M059J (cell line): ENCODE results near the gene CLNK. TPM values are rescaled to one million over a fixed set of nuclear protein-coding genes. Genes with fewer than 3 reads are reported as not detected.

Experiments used
- DNase-seq: peaks from one replicate; pipeline ENCODE4 v3.0.0-alpha.2; 2012; ENCODE audit warnings: low read depth
- total RNA-seq: library from RNA; depleted of rRNA; stranded (reverse); fragments of >200 nt; shearing (Covaris generic); gene quantifications from 2 replicates; pipeline ENCODE4 v1.2.3, GENCODE V29; 2014

CLNK gene
- total RNA-seq, 1 experiment from 2014 or later = not detected

- peak; percentile 56 for DNase-seq
Measured at GRCh38 chr4:10701702-10702460, 17.3 kb upstream of the CLNK start.

DNA sequence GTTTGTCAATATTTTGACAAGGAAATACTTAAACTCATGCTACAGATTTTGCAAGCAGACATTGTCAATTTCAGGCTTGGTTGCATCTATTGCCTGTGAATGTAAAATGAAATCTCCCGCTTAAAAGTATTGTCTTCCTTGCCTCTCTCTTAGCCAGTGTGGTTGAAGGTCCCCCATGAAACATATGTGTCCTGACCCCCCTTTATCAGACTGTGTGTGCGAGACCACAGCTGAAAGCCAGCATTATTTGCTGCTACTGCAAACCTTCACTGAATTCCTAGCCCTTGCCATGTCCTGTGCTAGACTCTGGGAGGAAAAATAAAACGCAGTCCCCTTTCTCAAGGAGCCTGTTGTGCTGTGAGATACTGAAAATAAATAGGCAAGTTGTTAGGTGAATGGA is 16.6 kb upstream of the CLNK start:
- DNase-seq = no peak

GRCh38 chr4:10698172-10698571 is 13.6 kb upstream of the CLNK start:
- no peak for DNase-seq

DNA sequence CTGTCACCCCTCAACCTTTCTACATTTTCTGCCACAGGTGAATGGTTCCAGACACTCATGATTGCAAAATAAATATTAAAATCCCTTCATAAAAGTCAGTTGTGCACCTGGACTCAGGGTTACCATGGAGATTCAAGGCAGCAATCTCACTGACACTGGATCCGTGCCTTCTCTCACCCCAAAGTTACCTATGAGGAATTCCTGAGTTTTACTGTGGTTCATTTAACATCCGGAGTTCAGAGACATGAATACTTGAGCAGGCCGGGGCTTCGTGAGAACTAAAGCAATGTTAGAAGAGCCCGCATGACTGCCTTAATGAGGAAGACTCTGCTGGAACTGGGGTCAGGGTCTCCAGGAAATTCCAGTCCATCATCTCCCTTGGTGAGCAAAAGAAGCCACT is 12.5 kb upstream of the CLNK start:
- peak; percentile 34 for DNase-seq

DNA sequence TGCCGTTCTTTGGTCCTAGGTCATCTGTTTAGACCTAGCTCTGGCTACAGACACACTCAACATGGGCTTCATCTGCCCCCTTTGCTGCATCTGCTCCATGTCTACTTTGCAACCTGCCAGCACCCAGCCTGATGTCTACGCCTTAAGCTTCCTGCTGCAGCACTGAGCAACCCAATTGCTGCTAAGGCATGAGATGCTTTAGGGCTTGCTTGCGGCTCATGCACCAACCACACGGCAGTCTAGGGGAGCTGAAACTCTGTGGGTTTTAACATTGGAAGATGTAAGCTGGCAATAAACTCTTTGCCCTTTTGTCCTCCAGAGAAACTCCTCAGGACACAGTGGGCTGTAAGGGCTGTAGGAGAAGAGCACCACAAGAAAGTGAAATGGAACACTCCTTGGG is 11.7 kb upstream of the CLNK start:
- no peak for DNase-seq

DNA sequence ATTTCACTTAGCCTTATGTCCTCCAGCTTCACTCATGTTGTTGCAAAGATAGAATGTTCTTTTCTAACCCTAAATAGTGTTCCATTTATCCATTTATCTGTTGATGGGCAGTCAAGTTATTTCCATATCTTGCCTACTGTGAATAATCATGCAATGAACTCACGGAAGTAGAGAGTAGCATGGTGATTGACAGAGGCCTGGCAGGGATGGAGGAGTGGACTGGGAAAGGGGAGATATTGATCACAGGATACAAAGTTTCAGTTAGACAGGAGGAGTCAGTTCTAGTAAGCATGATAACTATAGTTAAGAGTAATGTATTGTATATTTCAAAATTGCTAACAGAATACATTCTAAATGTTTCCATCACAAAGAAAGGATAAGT is 10.3 kb upstream of the CLNK start:
- DNase-seq = no peak

DNA sequence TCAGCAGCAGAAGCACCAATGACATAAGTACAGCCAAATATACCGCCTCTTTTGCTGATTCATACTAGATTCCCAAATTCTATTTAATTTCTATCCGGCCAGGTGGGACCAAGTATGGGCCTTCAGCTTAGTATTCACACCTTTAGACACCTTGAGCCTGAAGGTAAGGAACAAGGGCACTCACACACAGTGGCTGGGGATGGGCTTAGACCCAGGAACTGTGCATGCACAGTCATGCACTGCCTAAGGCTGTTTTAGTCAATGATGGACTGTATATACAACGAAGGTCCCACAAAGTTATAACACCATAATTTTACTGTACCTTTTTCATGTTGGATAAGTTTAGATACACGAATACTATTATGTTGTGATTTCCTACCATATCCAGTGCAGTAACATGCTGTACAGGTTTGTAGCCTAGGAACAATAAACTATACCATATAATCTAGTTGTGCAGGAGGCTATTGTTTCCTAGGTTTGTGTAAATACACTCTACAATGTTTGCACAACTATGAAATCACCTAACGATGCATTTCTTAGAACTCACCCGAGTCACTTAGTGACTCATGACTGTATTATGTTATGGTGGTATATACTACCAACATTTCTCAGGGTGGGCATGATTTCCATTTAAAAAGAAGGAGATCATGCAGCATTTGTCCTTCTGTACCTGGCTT is 9.7 kb upstream of the CLNK start:
- no peak for DNase-seq

DNA sequence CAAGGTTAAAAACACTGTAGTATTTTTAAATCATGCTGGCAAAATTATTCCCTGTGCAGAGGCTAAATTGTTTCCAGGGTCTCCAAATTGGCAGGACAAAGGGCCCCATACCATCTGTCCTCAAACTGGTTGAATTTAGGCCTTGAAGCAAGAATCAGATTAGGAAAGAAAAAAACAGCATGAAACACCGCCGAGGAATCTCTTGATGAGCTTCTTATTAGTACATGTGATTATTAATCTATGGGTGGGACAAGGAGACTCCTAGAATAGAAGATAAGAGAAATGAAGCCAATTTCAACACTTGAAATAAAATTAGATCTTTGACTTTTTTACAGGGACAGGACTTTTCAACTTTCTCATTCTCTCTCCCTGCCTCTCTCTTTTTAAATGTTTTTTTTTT is 7.1 kb upstream of the CLNK start:
- no peak for DNase-seq

GRCh38 chr4:10690185-10690907 is 5.8 kb upstream of the CLNK start:
- no peak for DNase-seq

DNA sequence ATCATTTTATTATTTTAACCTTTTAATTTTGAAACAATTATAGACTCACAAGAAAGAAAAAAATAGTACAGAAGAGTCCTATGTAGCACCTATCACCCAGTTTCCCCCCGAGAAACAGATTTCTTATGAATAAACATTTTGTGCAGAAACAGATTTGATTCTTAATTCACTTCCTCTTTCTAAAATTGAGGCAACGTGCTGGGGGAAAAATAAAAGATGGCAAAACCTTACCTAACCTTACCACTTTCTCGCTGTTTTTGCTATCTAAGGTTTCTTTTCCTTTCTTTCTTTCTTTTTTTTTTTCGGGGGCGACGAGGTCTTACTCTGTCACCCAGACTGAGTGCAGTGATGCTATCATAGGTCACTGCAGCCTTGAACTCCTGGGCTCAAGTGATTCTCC is 4.3 kb upstream of the CLNK start:
- DNase-seq = no peak

- no peak for DNase-seq
Measured at GRCh38 chr4:10688022-10688421, 3.5 kb upstream of the CLNK start.

DNA sequence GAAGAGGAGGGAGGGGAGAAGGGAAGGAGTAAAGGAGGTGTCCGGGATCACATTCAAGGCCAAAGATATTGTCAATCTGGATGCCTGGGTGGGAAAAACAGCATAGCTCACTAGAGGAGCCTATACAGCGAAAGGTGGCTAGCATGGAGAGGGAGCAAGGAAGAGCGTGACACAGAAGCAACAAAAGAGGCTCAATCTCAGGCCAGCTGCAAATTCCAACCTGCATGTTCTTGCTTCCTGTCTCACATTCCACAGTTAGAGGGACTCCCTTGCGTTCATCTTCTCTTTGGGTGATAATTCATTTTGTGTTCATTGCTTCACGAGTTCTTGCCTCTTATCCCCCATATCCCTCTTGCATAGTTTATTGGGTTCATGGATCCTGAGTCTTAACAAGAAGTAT is 3.0 kb upstream of the CLNK start:
- no peak for DNase-seq

- DNase-seq = no peak
Measured at GRCh38 chr4:10682397-10682796, 2.2 kb downstream of the CLNK start.

DNA sequence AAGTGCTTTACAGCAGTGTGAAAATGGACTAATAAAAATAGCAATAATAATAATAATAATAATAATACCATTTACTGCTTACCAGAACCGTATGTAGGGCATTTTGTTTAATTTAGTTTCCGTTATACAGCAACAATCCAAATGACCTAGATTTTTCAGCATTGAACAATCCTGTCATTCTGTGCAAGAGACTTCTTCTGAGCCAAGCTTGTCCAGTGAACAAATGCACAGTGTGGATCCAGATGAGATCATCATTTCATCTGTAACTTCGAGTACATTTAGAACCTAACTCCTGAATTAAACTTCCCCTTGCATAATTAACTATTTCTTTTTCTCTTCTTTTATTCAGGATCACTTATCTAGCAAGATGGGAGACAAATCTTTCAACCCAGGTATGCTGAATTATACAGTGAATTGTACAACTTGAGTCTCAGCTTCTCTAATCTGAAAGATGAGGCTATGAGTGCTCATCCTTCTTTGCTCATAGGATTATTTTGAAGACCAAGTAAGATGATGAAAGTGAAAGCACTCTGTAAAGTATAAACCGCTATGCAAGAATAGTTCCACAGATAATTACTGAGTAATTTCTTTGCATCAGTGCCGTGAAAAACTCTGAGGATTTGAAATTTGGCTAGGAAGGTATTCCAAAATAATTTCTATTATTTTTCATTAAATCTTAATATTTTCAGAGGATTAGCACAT is 6.6 kb downstream of the CLNK start:
- DNase-seq = no peak

DNA sequence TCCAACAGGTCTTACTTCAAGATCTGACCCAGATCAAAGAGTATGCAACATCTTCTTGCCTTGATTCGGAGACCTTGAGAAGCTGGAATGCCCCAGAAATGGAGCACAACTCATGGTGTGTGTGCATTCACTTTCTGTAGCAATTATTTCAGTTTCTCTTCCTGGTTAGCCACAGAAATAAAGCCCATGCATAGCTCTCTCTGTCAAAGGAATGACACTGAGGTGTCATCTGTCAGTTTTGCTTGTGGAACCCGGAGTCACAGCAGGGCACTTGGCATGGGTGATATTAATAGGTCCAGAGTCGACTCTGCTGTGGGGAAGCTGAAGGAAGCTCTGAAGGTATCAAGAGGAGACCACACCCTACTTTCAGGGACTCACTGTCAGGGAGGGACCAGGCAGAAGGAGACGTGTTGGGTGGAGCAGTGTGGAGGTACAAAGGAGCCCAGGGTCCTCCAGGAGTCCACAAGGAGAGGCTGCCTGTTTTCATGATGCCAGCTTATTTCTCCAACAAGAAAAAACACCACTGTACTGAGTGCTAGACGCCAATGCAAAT is 10.7 kb downstream of the CLNK start:
- no peak for DNase-seq

DNA sequence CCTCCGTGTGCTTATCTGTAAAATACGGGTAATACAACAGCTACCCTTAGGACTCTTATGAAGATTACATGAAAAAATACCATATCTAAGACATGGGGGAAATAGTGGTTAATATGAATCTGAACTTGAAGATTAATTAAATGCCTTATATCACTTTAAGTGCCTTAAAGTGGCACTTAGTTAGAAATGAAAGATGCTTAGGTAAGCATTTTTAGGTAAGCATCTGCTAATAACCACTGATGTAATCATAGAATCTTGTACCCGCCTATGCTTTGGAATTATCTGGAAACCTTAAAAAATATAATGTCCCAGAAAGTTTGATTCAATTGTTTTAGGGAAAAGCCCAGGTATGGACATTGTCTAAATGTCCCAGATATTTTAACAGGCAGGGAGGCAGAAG is 12.2 kb downstream of the CLNK start:
- no peak for DNase-seq

- no peak for DNase-seq
Measured at GRCh38 chr4:10671799-10672198, 12.8 kb downstream of the CLNK start.

DNA sequence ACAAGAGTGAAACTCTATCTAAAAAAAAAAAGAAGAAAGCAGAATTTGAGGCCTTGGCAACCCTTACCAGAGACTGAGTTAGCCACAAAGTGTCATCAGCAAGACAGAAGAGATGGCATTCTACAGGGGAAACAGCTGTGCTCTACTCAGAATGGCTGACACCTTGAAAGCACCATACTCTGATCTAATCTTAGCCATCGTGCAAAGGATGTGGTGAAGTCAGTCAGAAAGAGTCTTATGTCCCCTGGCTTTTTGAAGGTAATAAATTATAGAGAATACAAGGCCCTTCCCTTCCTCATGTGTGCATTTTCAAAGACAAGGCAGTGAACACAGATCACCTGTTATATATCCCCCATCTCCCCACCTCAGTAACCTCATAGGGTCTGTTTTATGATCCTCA is 13.2 kb downstream of the CLNK start:
- no peak for DNase-seq

- no peak for DNase-seq
Measured at GRCh38 chr4:10670321-10670720, 14.2 kb downstream of the CLNK start.

DNA sequence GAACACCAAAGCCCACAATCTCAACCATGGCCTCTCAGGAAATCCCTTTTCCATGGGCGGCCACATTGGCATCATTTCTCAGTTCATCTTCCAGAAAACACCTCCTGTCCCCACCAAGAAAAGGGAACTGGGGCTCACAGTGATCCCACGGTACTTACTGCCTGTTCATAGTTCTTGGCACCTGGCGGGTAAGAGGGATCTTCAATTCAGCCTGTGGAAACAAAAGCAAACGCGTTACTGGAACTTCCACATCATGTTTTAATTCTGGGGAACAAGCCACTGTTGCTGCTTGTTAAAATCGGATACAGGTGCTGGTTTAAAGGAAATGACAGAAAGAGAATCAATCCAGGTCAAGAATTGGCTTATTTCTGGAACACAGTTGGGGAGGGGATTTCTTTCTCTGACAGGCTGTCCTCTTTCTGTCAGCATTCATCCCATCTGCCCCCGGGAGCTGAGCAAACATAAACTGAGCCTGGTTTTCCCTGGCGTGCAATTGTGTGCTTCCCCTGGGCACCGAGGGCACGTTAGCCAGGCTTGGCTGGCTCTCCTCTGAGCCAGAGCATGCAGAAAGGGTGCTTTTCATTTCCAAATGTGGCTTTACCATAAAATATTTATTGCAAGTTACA is 16.8 kb downstream of the CLNK start:
- no peak for DNase-seq

DNA sequence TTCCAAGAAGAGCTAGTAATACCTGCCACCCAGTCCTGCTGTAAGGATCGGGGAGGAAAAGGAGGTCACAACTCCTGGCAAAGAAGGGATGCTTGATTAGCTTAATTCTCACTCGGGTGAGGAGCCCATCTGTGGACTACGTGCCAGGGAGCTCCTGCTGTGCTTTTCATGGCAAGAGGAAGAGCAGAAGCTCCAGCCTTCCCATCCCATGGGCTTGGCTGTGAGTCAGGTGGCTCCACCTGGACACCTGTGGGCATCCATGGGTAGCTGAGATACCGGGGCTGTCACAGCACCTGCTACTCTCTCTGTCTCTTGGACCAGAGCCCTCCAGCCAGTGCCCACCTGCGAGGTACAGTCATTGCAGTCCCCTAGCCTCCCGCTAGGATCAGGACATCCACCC is 18.0 kb downstream of the CLNK start:
- DNase-seq = no peak

DNA sequence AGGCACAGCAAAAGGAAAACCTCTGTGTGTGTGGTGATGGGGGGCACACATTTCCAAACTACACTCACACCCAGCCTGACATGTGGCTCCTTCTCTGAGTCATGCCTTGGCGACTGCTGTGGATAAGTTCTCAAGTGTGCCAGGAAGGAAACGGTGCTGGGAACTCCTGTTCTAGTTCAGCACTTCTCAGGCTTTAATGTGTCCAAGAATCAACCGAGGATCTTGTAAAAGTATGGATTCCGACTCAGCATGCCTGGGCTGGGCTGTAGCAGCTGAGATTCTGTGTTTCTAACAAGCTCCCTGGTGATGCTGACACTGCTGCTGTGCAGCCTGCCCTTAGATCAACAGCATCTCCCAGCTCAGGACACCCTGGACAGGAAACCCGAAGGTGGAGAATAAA is 20.2 kb downstream of the CLNK start:
- peak; percentile 62 for DNase-seq
